ENCODE results near the gene TTC28. TPM values are rescaled to one million over a fixed set of nuclear protein-coding genes. Genes with fewer than 3 reads are reported as not detected.

The TTC28 gene
- total and polyA plus RNA-seq, 2 donors (not counting 1 experiment from before 2014, with no cell fraction given), result 8.2 to 31.4 TPM

DNA sequence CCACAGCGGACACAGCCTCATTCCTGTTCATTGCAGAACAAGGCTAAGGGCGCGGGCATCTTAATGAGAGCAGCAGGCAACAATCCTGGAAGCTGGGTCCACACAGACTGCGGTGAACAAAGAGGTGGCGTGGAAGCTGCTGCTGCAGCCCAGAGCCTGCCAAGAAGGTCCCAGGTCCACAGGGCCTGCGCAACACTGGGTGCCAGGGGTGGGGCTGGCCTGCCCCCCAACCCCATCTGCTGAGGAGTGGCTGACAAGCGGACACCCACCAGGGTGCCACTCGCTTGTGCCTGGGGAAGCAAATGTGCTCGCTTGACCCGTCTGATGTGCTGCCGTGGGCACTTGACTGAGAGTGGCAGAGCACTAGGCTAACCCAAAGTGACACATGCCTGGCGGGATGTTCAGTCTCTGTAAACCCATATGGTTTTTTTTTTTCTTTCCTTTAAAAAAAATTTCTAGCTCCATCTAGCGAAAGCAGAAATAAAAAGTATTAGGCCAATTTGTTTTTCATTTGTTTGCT is 677.4 kb downstream of the TTC28 start:
- Histone ChIP-seq H2AFZ (ENCODE audit: low read length) (no peak overlapping the region), H3K27me3 (ENCODE audit: control insufficient read depth, insufficient read depth, low read length) (no peaks in the 10 kb centered on the region), H3K4me2 (ENCODE audit: extremely low read depth, insufficient read depth, low read length) (no peak overlapping the region), H3K4me3 (replicated peaks in 1 of 4; ENCODE audit: control extremely low read depth in 1 of 4, insufficient read depth in 1 of 4, low read depth in 3 of 4, low read length in 4 of 4) (no peak overlapping the region), H3K36me3 (ENCODE audit: control insufficient read depth, insufficient read depth, low read length) (peaks cover 6% of the 10 kb centered on the region), H3K9ac (ENCODE audit: insufficient read depth, low read length) (no peak overlapping the region), H3K9me3 (ENCODE audit: control insufficient read depth, insufficient read depth, low read depth, low read length) (no peaks in the 10 kb centered on the region), H3K27ac (ENCODE audit: insufficient read depth, low read length) (no peak overlapping the region), H4K20me1 (ENCODE audit: control insufficient read depth, extremely low read depth, insufficient read depth, low read length) (no peaks in the 10 kb centered on the region), H3K79me2 (ENCODE audit: control insufficient read depth, insufficient read depth, low read length) (no peaks in the 10 kb centered on the region), H3K4me1 (ENCODE audit: control insufficient read depth, extremely low read depth, insufficient read depth, low read length) (peaks cover 13% of the 10 kb centered on the region)
- TF ChIP-seq, protein P1, sequence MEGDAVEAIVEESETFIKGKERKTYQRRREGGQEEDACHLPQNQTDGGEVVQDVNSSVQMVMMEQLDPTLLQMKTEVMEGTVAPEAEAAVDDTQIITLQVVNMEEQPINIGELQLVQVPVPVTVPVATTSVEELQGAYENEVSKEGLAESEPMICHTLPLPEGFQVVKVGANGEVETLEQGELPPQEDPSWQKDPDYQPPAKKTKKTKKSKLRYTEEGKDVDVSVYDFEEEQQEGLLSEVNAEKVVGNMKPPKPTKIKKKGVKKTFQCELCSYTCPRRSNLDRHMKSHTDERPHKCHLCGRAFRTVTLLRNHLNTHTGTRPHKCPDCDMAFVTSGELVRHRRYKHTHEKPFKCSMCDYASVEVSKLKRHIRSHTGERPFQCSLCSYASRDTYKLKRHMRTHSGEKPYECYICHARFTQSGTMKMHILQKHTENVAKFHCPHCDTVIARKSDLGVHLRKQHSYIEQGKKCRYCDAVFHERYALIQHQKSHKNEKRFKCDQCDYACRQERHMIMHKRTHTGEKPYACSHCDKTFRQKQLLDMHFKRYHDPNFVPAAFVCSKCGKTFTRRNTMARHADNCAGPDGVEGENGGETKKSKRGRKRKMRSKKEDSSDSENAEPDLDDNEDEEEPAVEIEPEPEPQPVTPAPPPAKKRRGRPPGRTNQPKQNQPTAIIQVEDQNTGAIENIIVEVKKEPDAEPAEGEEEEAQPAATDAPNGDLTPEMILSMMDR (conservative IDR thresholded peaks at IDR 0.05 in 1 of 2, IDR thresholded peaks at IDR 0.05 in 1 of 2; ENCODE audit: low read depth in 1 of 2, low read length in 2 of 2), result no peak
- no peak for TF ChIP-seq EZH2 (IDR thresholded peaks at IDR 0.05; ENCODE audit: low read length, missing control alignments)
- DNase-seq (ENCODE audit: low read depth in 2 of 2), result no peak

DNA sequence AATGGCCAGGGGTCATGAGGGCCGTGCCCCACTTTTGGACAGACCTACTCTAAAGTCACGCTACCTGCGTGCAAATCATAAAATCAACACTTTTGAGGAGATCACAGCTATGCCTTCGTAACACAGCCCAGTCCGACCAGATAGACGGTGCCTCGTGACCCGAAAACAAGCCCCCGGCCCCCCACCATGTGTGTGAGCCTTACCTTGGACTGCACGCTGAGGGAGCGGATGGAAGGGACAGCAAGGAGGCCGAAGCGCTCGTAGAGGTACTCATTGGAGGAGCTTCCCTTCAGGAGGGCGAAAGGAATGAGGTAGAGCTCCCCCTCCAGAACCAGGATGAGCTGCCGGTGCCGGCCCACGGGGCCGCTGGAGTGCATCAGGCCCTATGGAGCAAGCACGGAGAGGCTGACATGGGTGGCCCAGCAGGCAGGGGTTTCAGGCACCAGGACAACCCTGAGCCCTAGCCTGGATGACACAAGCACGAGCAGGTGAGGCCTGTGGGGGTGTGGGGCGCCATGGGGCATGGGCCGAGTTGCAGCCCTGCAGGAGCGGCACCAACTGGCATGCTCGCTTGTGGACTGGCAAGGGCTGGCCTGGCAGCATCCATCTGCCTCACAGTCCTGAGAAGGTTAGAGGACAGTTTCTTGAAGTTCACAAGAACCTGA is 678.3 kb downstream of the TTC28 start:
- Histone ChIP-seq H3K79me2 (ENCODE audit: control insufficient read depth, insufficient read depth, low read length) (no peaks in the 10 kb centered on the region), H3K9me3 (ENCODE audit: control insufficient read depth, insufficient read depth, low read depth, low read length) (no peaks in the 10 kb centered on the region), H3K27me3 (ENCODE audit: control insufficient read depth, insufficient read depth, low read length) (no peaks in the 10 kb centered on the region), H3K4me3 (replicated peaks in 1 of 4; ENCODE audit: control extremely low read depth in 1 of 4, insufficient read depth in 1 of 4, low read depth in 3 of 4, low read length in 4 of 4) (no peak overlapping the region), H3K4me2 (ENCODE audit: extremely low read depth, insufficient read depth, low read length) (no peak overlapping the region), H3K9ac (ENCODE audit: insufficient read depth, low read length) (no peak overlapping the region), H3K27ac (ENCODE audit: insufficient read depth, low read length) (no peak overlapping the region), H4K20me1 (ENCODE audit: control insufficient read depth, extremely low read depth, insufficient read depth, low read length) (no peaks in the 10 kb centered on the region), H3K4me1 (ENCODE audit: control insufficient read depth, extremely low read depth, insufficient read depth, low read length) (peaks cover 10% of the 10 kb centered on the region), H3K36me3 (ENCODE audit: control insufficient read depth, insufficient read depth, low read length) (peaks cover 6% of the 10 kb centered on the region), H2AFZ (ENCODE audit: low read length) (no peak overlapping the region)
- TF ChIP-seq, protein P1 (conservative IDR thresholded peaks at IDR 0.05 in 1 of 2, IDR thresholded peaks at IDR 0.05 in 1 of 2; ENCODE audit: low read depth in 1 of 2, low read length in 2 of 2), result no peak
- no peak for TF ChIP-seq EZH2 (IDR thresholded peaks at IDR 0.05; ENCODE audit: low read length, missing control alignments)
- no peak for DNase-seq (ENCODE audit: low read depth in 2 of 2)

DNA sequence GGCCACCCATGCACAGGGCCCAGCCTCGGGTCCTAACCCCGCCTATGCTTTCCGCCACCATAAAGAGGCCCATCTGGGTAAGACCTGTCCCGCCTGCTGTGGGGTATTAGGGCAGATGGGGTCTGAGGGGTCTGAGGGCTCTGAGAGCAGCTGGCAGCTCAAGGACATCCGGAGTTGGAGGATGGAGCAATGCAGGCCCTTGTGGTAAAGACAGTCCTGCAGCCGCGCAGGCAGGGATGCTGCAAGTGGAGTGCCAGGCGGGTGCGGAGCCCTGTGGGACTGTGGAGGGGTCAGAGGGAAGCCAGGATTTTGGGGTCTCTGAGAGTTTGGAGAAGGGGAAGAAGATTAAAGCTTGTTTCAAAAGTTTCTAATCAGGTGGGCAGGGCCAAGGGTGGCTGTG is 679.3 kb downstream of the TTC28 start:
- H3K4me2 ChIP-seq (ENCODE audit: extremely low read depth, insufficient read depth, low read length), result no peak overlapping the region
- peaks cover 6% of the 10 kb centered on the region for H3K36me3 ChIP-seq (ENCODE audit: control insufficient read depth, insufficient read depth, low read length)

More for the DNA sequence above, 679.3 kb downstream of the TTC28 start:
- H3K4me1 ChIP-seq (ENCODE audit: control insufficient read depth, extremely low read depth, insufficient read depth, low read length), result peaks cover 6% of the 10 kb centered on the region
- H2AFZ ChIP-seq (ENCODE audit: low read length), result no peak overlapping the region
- H3K9me3 ChIP-seq (ENCODE audit: control insufficient read depth, insufficient read depth, low read depth, low read length), result no peaks in the 10 kb centered on the region
- no peak overlapping the region for H3K4me3 ChIP-seq (replicated peaks in 1 of 4; ENCODE audit: control extremely low read depth in 1 of 4, insufficient read depth in 1 of 4, low read depth in 3 of 4, low read length in 4 of 4)
- TF ChIP-seq, protein P1 (conservative IDR thresholded peaks at IDR 0.05 in 1 of 2, IDR thresholded peaks at IDR 0.05 in 1 of 2; ENCODE audit: low read depth in 1 of 2, low read length in 2 of 2), result no peak
- no peak for TF ChIP-seq EZH2 (IDR thresholded peaks at IDR 0.05; ENCODE audit: low read length, missing control alignments)
- H3K27ac ChIP-seq (ENCODE audit: insufficient read depth, low read length), result no peak overlapping the region
- H3K27me3 ChIP-seq (ENCODE audit: control insufficient read depth, insufficient read depth, low read length), result no peaks in the 10 kb centered on the region
- H4K20me1 ChIP-seq (ENCODE audit: control insufficient read depth, extremely low read depth, insufficient read depth, low read length), result no peaks in the 10 kb centered on the region
- H3K79me2 ChIP-seq (ENCODE audit: control insufficient read depth, insufficient read depth, low read length), result no peaks in the 10 kb centered on the region
- DNase-seq (ENCODE audit: low read depth in 2 of 2), result no peak
- no peak overlapping the region for H3K9ac ChIP-seq (ENCODE audit: insufficient read depth, low read length)
